Neural cell (in vitro differentiated cells): Measurements from ENCODE around the gene CTBP2. TPM values are rescaled to one million over a fixed set of nuclear protein-coding genes. Genes with fewer than 3 reads are reported as not detected.

Experiments
- H2AFZ ChIP-seq: fragments of 200-600, 300-800 bp; sonication (generic), shearing (Covaris generic); 2 replicates; pipeline ENCODE4 v1.6.0; 2014; ENCODE audit warnings: low read depth, mild to moderate bottlenecking, antibody characterized with exemption, low read length, moderate library complexity
- H3F3A ChIP-seq: fragments of 200-600 bp; shearing (Covaris generic); 2 replicates; pipeline ENCODE4 v1.6.1; 2016; ENCODE audit warnings: mild to moderate bottlenecking, moderate library complexity, mixed read lengths, antibody characterized with exemption, low read length; ENCODE audit not compliant: insufficient read depth, poor library complexity, severe bottlenecking
- H3K27ac ChIP-seq: fragments of 200-600, 300-800 bp; sonication (generic), shearing (Covaris generic); 2 replicates; pipeline ENCODE4 v1.5.1; 2014; ENCODE audit warnings: mild to moderate bottlenecking, low read length, moderate library complexity
- H3K27me3 ChIP-seq: fragments of 300-800, 200-600 bp; sonication (generic), shearing (Covaris generic); 2 replicates; pipeline ENCODE4 v1.6.0; 2014; ENCODE audit warnings: mild to moderate bottlenecking, low read depth, low read length, moderate library complexity; ENCODE audit not compliant: insufficient read depth
- H3K36me3 ChIP-seq: fragments of 300-800, 200-600 bp; sonication (generic), shearing (Covaris generic); 2 replicates; pipeline ENCODE4 v1.5.1; 2014; ENCODE audit warnings: mild to moderate bottlenecking, antibody characterized with exemption, low read length, moderate library complexity; ENCODE audit not compliant: insufficient read depth
- H3K4me2 ChIP-seq: fragments of 300-800, 200-600 bp; sonication (generic), shearing (Covaris generic); 2 replicates; pipeline ENCODE4 v1.6.0; 2014; ENCODE audit warnings: mild to moderate bottlenecking, low read length
- H3K4me3 ChIP-seq: fragments of 300-800, 200-600 bp; sonication (generic), shearing (Covaris generic); 2 replicates; pipeline ENCODE4 v1.5.1; 2014; ENCODE audit warnings: mild to moderate bottlenecking, low read length, moderate library complexity
- H3K79me2 ChIP-seq: fragments of 200-600 bp; shearing (Covaris generic); replicated peaks from 2 replicates; pipeline ENCODE4 v1.6.0; 2014; ENCODE audit warnings: mild to moderate bottlenecking, low read length, moderate library complexity; ENCODE audit not compliant: insufficient read depth
- H3K9ac ChIP-seq: fragments of 300-800, 200-600 bp; sonication (generic), shearing (Covaris generic); 2 replicates; pipeline ENCODE4 v1.6.1; 2016; ENCODE audit warnings: mild to moderate bottlenecking, low read length, mixed read lengths
- H3K9me2 ChIP-seq: fragments of 200-600 bp; shearing (Covaris generic); 2 replicates; pipeline ENCODE4 v1.6.1; 2016; ENCODE audit warnings: mild to moderate bottlenecking, low read length, mixed read lengths; ENCODE audit not compliant: insufficient read depth
- H3K9me3 ChIP-seq: fragments of 200-600, 300-800 bp; sonication (generic), shearing (Covaris generic); 2 replicates; pipeline ENCODE4 v1.6.1; 2016; ENCODE audit warnings: mild to moderate bottlenecking, mixed run types, low read length, moderate library complexity, mixed read lengths
- H4K20me1 ChIP-seq: fragments of 200-600 bp; shearing (Covaris generic); 2 replicates; pipeline ENCODE4 v1.6.1; 2016; ENCODE audit warnings: mild to moderate bottlenecking, mixed run types; ENCODE audit not compliant: insufficient read depth
- EP300 ChIP-seq: fragments of 450-650 bp; conservative IDR thresholded peaks from 2 replicates; pipeline ENCODE4 v1.6.1; 2014; ENCODE audit warnings: antibody characterized with exemption, mild to moderate bottlenecking, moderate library complexity; ENCODE audit not compliant: poor library complexity, severe bottlenecking
- EZH2 ChIP-seq: fragments of 200-600, 300-800 bp; shearing (Covaris generic), sonication (generic); IDR thresholded peaks from 2 replicates; pipeline ENCODE4 v1.6.1; 2014; ENCODE audit warnings: antibody characterized with exemption, low read length, borderline replicate concordance, mild to moderate bottlenecking; ENCODE audit not compliant: insufficient read depth, poor library complexity, severe bottlenecking
- MXI1 ChIP-seq: fragments of 450-650 bp; conservative IDR thresholded peaks from 2 replicates; pipeline ENCODE4 v1.6.1; 2014; ENCODE audit warnings: antibody characterized with exemption, mild to moderate bottlenecking; ENCODE audit not compliant: poor library complexity, severe bottlenecking
- POLR2AphosphoS5 ChIP-seq: IDR thresholded peaks from 2 replicates; pipeline ENCODE4 v1.6.1; 2012
- RAD21 ChIP-seq: fragments of 450-650 bp; conservative IDR thresholded peaks from 2 replicates; pipeline ENCODE4 v1.6.1; 2014; ENCODE audit warnings: antibody characterized with exemption, mild to moderate bottlenecking, moderate library complexity
- REST ChIP-seq: IDR thresholded peaks from 2 replicates; pipeline ENCODE4 v1.6.1; 2012; ENCODE audit warnings: borderline replicate concordance
- SMC3 ChIP-seq: fragments of 450-650 bp; conservative IDR thresholded peaks from 2 replicates; pipeline ENCODE4 v1.6.1; 2014; ENCODE audit warnings: antibody characterized with exemption, mild to moderate bottlenecking, moderate library complexity; ENCODE audit not compliant: poor library complexity
- TAF1 ChIP-seq: IDR thresholded peaks from 2 replicates; pipeline ENCODE4 v1.6.1; 2012; ENCODE audit warnings: low read depth
- polyA plus RNA-seq: library from polyadenylated mRNA; depleted of rRNA; stranded (reverse); fragments of >200 nt; gene quantifications from 2 replicates; pipeline ENCODE4 v1.2.3, GENCODE V29; 2014
- TF ChIP-seq, protein P1 (sequence below): fragments of 450-650 bp; IDR thresholded peaks from 2 replicates; pipeline ENCODE4 v1.5.1; 2014; ENCODE audit warnings: antibody characterized with exemption, mild to moderate bottlenecking, moderate library complexity; ENCODE audit not compliant: poor library complexity, severe bottlenecking

The CTBP2 gene
- polyA plus RNA-seq, 1 donor from 2014 or later: 59.5 TPM

DNA sequence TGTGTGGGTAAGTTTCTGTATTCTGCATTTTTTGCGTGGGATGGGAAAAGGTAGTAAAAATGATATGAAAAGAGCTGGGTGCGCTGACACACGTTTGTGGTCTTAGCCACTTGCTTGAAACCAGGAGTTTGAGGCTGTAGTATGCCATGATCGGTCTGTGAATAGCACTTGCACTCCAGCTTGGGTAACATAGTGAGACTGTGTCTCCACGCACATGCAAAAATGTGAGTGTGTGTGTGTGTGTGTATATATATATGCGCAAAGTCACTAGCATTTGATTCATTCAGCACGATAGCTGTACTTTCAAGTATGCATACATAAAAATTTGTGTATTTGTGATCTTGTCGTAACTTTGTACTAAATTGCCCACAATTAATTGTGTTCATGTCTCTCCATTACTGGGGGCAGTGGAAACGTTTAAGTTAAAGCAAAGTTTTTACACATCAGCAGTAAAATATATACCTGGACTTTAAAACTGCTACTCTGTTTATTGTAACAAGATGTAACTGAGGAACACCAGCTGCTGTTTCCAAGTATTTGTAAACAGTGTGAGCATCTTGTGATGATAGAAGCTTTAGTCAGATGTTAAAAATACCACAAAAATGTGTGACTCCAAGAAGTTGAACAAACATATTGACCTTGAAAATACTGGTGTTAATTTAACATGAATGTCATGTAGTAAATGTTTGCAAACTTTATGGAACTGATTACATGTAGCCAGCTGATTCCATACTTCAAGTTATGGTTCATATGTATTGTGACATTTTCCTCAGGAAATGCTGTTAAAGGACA, 216.9 kb downstream of the CTBP2 start:
- H3K27me3 ChIP-seq: no peaks in the 10 kb centered on the region
- H4K20me1 ChIP-seq: no peaks in the 10 kb centered on the region
- H3K36me3 ChIP-seq: peaks cover 4% of the 10 kb centered on the region
- no peak overlapping the region for H2AFZ ChIP-seq
- no peak overlapping the region for H3K4me3 ChIP-seq
- H3K9ac ChIP-seq: no peak overlapping the region
- no peak overlapping the region for H3K4me2 ChIP-seq
- no peaks in the 10 kb centered on the region for H3K9me3 ChIP-seq
- no peaks in the 10 kb centered on the region for H3F3A ChIP-seq
- no peaks in the 10 kb centered on the region for H3K9me2 ChIP-seq
- H3K27ac ChIP-seq: no peak overlapping the region
- no peak for TF ChIP-seq RAD21
- no peak for TF ChIP-seq EP300
- TF ChIP-seq TAF1: no peak
- TF ChIP-seq, protein P1, sequence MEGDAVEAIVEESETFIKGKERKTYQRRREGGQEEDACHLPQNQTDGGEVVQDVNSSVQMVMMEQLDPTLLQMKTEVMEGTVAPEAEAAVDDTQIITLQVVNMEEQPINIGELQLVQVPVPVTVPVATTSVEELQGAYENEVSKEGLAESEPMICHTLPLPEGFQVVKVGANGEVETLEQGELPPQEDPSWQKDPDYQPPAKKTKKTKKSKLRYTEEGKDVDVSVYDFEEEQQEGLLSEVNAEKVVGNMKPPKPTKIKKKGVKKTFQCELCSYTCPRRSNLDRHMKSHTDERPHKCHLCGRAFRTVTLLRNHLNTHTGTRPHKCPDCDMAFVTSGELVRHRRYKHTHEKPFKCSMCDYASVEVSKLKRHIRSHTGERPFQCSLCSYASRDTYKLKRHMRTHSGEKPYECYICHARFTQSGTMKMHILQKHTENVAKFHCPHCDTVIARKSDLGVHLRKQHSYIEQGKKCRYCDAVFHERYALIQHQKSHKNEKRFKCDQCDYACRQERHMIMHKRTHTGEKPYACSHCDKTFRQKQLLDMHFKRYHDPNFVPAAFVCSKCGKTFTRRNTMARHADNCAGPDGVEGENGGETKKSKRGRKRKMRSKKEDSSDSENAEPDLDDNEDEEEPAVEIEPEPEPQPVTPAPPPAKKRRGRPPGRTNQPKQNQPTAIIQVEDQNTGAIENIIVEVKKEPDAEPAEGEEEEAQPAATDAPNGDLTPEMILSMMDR: no peak
- TF ChIP-seq MXI1: no peak
- TF ChIP-seq SMC3: no peak
- TF ChIP-seq POLR2AphosphoS5: no peak
- H3K79me2 ChIP-seq: peaks cover 90% of the 10 kb centered on the region

DNA sequence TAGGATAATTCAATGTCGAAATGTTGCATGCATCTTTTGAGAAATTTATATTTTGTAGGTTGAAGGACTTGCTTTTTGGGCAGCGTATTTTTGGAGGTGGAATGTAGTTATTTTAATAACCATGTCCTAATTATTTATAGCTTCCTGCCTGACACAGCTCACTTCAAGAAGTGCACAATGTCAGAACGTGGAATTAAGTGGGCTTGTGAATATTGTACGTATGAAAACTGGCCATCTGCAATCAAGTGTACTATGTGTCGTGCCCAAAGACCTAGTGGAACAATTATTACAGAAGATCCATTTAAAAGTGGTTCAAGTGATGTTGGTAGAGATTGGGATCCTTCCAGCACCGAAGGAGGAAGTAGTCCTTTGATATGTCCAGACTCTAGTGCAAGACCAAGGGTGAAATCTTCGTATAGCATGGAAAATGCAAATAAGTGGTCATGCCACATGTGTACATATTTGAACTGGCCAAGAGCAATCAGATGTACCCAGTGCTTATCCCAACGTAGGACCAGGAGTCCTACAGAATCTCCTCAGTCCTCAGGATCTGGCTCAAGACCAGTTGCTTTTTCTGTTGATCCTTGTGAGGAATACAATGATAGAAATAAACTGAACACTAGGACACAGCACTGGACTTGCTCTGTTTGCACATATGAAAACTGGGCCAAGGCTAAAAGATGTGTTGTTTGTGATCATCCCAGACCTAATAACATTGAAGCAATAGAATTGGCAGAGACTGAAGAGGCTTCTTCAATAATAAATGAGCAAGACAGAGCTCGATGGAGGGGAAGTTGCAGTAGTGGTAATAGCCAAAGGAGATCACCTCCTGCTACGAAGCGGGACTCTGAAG, 217.8 kb downstream of the CTBP2 start:
- TF ChIP-seq, protein P1: no peak
- TF ChIP-seq POLR2AphosphoS5 (no peak), REST (no peak), MXI1 (no peak), SMC3 (no peak), EZH2 (no peak), TAF1 (no peak), EP300 (no peak), RAD21 (no peak)

More for the DNA sequence above, 217.8 kb downstream of the CTBP2 start:
- Histone ChIP-seq H3K9ac (no peak overlapping the region), H3K27ac (no peak overlapping the region), H3K79me2 (peaks cover 92% of the 10 kb centered on the region), H3K4me2 (no peak overlapping the region), H3K9me2 (no peaks in the 10 kb centered on the region), H4K20me1 (no peaks in the 10 kb centered on the region), H2AFZ (no peak overlapping the region), H3F3A (no peaks in the 10 kb centered on the region), H3K4me3 (no peak overlapping the region), H3K27me3 (no peaks in the 10 kb centered on the region), H3K36me3 (peaks cover 4% of the 10 kb centered on the region), H3K9me3 (no peaks in the 10 kb centered on the region)
